ENCODE measurements around the gene ANO9. TPM values are rescaled to one million over a fixed set of nuclear protein-coding genes. Genes with fewer than 3 reads are reported as not detected.

ANO9 gene
- total RNA-seq, 2 donors from 2014 or later, result 15.6 to 26.4 TPM

DNA sequence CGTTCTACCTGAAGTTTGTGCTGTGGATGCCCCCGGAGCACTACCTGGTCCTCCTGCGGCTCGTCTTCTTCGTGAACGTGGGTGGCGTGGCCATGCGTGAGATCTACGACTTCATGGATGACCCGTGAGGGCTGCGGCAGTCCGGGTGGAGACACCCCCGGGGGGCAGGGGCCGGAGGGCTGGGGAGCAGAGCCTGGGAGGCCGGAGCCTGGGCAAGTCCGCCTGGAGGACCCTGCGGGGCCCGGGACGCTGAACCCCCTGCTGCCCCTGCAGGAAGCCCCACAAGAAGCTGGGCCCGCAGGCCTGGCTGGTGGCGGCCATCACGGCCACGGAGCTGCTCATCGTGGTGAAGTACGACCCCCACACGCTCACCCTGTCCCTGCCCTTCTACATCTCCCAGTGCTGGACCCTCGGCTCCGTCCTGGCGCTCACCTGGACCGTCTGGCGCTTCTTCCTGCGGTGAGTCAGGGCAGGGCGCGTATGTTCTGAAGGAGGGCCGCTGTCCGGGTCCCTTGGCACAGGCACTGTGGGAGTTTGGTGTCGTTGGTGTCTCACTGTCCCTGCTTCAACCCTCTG is 47.9 kb upstream of the ANO9 start:
- Histone ChIP-seq H3K36me3 (replicated peaks in 1 of 2; ENCODE audit: insufficient read depth in 1 of 2, low read depth in 2 of 2) (peaks cover 0 to 9% of the 10 kb centered on the region in 2 donors), H3K27me3 (no peaks in the 10 kb centered on the region), H3K4me1 (no peaks in the 10 kb centered on the region), H3K27ac (no peak overlapping the region), H3K4me3 (no peak overlapping the region), H3K9me3 (no peaks in the 10 kb centered on the region)
- intact Hi-C loops (cut with DNase I), result no loop called here
- TF ChIP-seq POLR2A (IDR thresholded peaks at IDR 0.05), result no peak
- no peak for TF ChIP-seq CTCF (IDR thresholded peaks at IDR 0.05)
- WGBS, 2 donors, result 91 to 94% methylated on average over 9 to 37 of the region's 37 CpGs
- ATAC-seq, result no peak
- no peak for DNase-seq

DNA sequence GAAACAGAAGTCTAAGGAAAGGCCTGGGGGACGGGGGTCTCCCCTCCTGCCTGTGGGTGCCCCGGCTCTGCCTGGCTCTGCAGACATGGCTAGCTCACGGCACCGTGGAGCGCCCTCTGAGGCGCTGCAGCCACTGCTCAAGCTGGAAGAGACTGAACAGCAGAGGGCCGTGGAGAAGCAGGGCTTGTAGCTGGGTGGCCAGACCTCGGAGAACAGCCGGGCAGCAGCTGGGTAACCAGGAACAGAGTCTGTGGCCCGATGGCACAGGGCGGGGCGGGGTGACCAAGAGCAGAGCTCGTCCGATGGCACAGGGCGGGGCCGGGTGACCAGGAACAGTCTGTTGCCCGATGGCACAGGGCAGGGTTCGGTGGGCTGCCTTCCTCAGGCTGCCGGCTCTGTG is 47.2 kb upstream of the ANO9 start:
- no peak for DNase-seq
- TF ChIP-seq POLR2A (IDR thresholded peaks at IDR 0.05) (no peak), CTCF (IDR thresholded peaks at IDR 0.05) (no peak)
- ATAC-seq, result no peak
- Histone ChIP-seq H3K4me3 (no peak overlapping the region), H3K27me3 (no peaks in the 10 kb centered on the region), H3K27ac (no peak overlapping the region), H3K9me3 (no peaks in the 10 kb centered on the region), H3K4me1 (no peaks in the 10 kb centered on the region), H3K36me3 (replicated peaks in 1 of 2; ENCODE audit: insufficient read depth in 1 of 2, low read depth in 2 of 2) (peaks cover 0 to 4% of the 10 kb centered on the region in 2 donors)
- 90 to 95% methylated on average over 9 to 12 of the region's 19 CpGs for WGBS, 2 donors
- intact Hi-C loops (cut with DNase I), result no loop called here

DNA sequence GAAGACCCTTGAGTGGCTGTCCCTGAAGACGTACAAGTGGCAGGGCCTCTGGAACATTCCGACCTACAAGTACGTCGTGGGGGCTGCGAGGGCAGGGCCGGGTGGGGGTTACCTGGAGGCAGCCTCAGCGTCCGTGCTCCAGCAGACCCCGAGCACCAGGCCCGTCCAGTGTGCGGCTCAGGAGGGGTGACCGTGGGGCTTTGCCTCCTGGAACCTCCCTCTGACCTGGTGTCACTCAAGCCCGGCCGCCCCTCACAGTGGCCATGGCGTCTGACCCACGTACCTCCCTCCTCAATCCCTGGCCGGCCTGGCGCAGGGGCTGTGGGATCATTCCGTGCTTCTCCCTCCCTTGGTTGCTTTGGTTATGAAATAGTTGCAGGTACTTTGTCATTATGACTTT is 46.8 kb upstream of the ANO9 start:
- Histone ChIP-seq H3K4me3 (no peak overlapping the region), H3K27me3 (no peaks in the 10 kb centered on the region), H3K36me3 (replicated peaks in 1 of 2; ENCODE audit: insufficient read depth in 1 of 2, low read depth in 2 of 2) (peaks cover 0 to 4% of the 10 kb centered on the region in 2 donors), H3K9me3 (no peaks in the 10 kb centered on the region), H3K27ac (no peak overlapping the region), H3K4me1 (no peaks in the 10 kb centered on the region)
- intact Hi-C loops (cut with DNase I), result no loop called here
- no peak for DNase-seq
- no peak for TF ChIP-seq CTCF (IDR thresholded peaks at IDR 0.05)
- no peak for TF ChIP-seq POLR2A (IDR thresholded peaks at IDR 0.05)
- WGBS, 2 donors, result 86 to 97% methylated on average over 14 to 16 of the region's 19 CpGs
- ATAC-seq, result no peak

GRCh38 chr11:488062-488461 is 46.3 kb upstream of the ANO9 start:
- Histone ChIP-seq H3K27me3 (no peaks in the 10 kb centered on the region), H3K4me3 (no peak overlapping the region), H3K9me3 (no peaks in the 10 kb centered on the region), H3K36me3 (replicated peaks in 1 of 2; ENCODE audit: insufficient read depth in 1 of 2, low read depth in 2 of 2) (peaks cover 0 to 4% of the 10 kb centered on the region in 2 donors), H3K27ac (no peak overlapping the region), H3K4me1 (no peaks in the 10 kb centered on the region)
- 92% methylated on average over 10 of the region's 25 CpGs; no CpG with 5 or more reads in 1 of the 2 donors for WGBS, 2 donors
- TF ChIP-seq CTCF (IDR thresholded peaks at IDR 0.05), result no peak
- TF ChIP-seq POLR2A (IDR thresholded peaks at IDR 0.05), result no peak
- intact Hi-C loops (cut with DNase I), result no loop called here
- no peak for DNase-seq
- ATAC-seq, result no peak

DNA sequence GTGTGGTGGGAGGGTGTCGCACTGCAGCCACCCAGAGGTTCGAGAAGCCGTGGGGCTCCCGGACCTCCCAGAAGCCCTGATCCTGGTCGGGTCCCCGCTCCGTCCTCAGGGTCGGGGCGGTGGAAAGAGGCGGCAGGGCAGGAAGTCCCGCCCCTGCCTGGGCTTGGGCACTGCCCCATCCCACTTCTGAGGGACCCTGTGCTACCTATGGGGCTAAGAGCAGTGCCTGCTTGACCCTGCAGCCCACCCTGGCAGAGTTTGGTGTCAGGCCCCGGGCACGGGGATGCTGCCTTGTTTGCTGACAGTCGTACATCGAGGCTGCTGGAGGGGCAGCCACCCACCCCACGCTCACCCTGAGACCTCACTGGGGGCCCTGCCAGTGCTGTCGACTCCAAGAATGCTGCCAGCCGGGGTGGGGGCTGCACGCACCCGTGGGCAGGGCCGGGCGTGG is 45.8 kb upstream of the ANO9 start:
- WGBS, 2 donors, result 89 to 92% methylated on average over 3 to 20 of the region's 22 CpGs
- Histone ChIP-seq H3K9me3 (no peaks in the 10 kb centered on the region), H3K27ac (no peak overlapping the region), H3K4me1 (no peaks in the 10 kb centered on the region), H3K36me3 (replicated peaks in 1 of 2; ENCODE audit: insufficient read depth in 1 of 2, low read depth in 2 of 2) (peaks cover 0 to 4% of the 10 kb centered on the region in 2 donors), H3K4me3 (no peak overlapping the region), H3K27me3 (no peaks in the 10 kb centered on the region)
- TF ChIP-seq POLR2A (IDR thresholded peaks at IDR 0.05) (no peak), CTCF (IDR thresholded peaks at IDR 0.05) (no peak)
- intact Hi-C loops (cut with DNase I), result no loop called here
- DNase-seq, result no peak
- ATAC-seq, result no peak
